Measurements from ENCODE around the gene NAA40. TPM values are rescaled to one million over a fixed set of nuclear protein-coding genes. Genes with fewer than 3 reads are reported as not detected.

The NAA40 gene
- polyA plus RNA-seq, 1 donor, result 22.0 TPM

DNA sequence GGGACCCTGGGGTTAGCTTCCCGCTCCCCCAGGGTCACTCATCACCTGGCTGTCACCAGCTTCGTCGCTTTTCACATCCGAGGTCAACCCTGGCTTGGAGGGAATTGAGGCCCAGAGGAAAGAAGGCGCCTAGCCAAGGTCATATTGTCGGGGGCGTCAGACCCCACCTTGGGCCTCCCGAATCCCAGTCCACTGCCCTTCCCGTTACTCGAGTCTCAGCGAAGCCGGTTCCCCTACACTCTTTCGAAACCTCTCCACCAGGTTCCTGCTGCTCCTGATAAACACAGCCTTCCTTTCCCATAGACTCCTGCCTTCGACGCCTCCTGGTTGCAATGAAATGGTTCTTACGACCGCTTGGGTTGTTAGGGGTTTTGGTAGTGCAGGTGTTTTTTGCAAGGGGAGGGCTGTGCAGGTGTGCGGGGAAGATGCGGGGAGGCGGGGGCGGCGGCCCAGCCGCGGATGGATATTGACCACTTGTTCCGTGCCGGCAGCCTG, 642 bp downstream of the NAA40 start:
- Histone ChIP-seq H3K4me1 (ENCODE audit: control insufficient read depth, insufficient read depth, low read length) (peaks cover 13% of the 10 kb centered on the region), H3K27me3 (ENCODE audit: control insufficient read depth, insufficient read depth, low read length) (no peaks in the 10 kb centered on the region), H3K4me3 (ENCODE audit: low read length) (peak overlapping the region; percentile 63), H3K27ac (ENCODE audit: low read length) (peak overlapping the region; percentile 49), H3K36me3 (ENCODE audit: control insufficient read depth, insufficient read depth, low read length) (no peaks in the 10 kb centered on the region), H3K9me3 (ENCODE audit: control insufficient read depth, low read depth, low read length) (no peaks in the 10 kb centered on the region)
- DNase-seq, result peak in 1 of 2 donors; percentile 63
- no CpG with 5 or more reads among the region's 26 CpGs for WGBS (ENCODE audit: insufficient coverage, low lambda C conversion rate)

DNA sequence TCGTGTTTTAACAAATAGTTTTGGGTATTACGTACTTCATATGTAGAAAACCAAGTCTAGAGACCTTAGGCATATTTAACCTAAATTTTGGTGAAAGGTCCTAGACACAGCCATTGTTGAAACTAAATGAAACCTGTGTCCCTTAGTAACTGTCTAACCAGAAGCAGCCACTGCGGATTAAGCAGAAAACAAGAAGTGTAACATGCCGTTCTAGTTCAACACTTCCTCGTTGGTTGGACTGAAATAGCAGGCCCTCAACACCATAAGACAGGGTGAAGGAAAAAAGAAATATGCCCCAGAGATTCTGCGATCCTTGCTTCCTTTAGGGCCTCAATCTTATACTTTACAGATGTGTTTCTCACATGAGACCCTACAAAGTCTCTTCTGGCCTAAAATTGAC, 2.0 kb downstream of the NAA40 start:
- H3K27ac ChIP-seq (ENCODE audit: low read length), result no peak overlapping the region
- H3K36me3 ChIP-seq (ENCODE audit: control insufficient read depth, insufficient read depth, low read length), result no peaks in the 10 kb centered on the region
- peaks cover 22% of the 10 kb centered on the region for H3K4me1 ChIP-seq (ENCODE audit: control insufficient read depth, insufficient read depth, low read length)
- H3K27me3 ChIP-seq (ENCODE audit: control insufficient read depth, insufficient read depth, low read length), result no peaks in the 10 kb centered on the region
- 100% methylated on average over 2 of the region's 6 CpGs for WGBS (ENCODE audit: insufficient coverage, low lambda C conversion rate)
- no peak for DNase-seq
- H3K9me3 ChIP-seq (ENCODE audit: control insufficient read depth, low read depth, low read length), result no peaks in the 10 kb centered on the region
- H3K4me3 ChIP-seq (ENCODE audit: low read length), result no peak overlapping the region

DNA sequence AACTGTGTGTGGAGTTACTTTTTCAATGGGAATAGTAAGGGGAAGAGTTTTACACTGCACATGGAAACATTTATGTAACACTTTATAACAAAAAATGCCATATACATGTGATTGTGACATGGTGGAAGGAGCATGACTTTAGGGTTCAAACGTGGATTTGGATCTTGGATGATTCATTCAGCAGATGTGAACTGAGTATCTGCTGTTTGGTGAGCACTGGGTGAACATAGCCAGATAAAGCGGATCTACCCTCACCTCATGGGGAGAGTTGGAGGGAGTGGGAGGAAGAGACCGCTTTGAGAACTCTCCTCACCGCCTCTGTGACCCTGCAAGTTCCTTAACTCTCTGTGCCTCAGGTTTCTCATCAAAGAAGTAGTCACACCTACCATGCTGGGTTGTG, 3.1 kb downstream of the NAA40 start:
- 100% methylated on average over 1 of the region's 4 CpGs for WGBS (ENCODE audit: insufficient coverage, low lambda C conversion rate)
- no peak for DNase-seq
- Histone ChIP-seq H3K27ac (ENCODE audit: low read length) (no peak overlapping the region), H3K4me1 (ENCODE audit: control insufficient read depth, insufficient read depth, low read length) (peaks cover 22% of the 10 kb centered on the region), H3K9me3 (ENCODE audit: control insufficient read depth, low read depth, low read length) (no peaks in the 10 kb centered on the region), H3K4me3 (ENCODE audit: low read length) (no peak overlapping the region), H3K27me3 (ENCODE audit: control insufficient read depth, insufficient read depth, low read length) (no peaks in the 10 kb centered on the region), H3K36me3 (ENCODE audit: control insufficient read depth, insufficient read depth, low read length) (peaks cover 10% of the 10 kb centered on the region)

DNA sequence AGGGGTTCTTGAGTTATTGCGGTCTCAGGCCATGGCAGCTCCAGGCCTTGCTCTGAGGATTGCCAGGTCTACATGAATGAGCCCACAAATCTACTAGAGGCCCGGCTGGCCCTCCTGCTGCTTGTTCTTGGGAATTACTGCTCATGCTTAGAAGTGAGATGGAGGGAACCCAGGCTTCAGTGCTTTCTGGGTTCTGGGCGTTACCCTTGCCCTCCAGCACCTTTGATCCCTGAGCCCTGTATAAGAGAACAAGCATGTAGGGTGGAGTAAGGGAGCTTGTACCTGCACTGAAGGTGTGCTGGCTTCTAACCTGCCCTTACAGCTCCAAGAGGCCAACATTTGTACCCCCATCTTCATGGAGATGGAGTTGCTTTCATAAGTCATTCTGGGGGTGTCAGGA, 4.0 kb downstream of the NAA40 start:
- Histone ChIP-seq H3K27me3 (ENCODE audit: control insufficient read depth, insufficient read depth, low read length) (no peaks in the 10 kb centered on the region), H3K27ac (ENCODE audit: low read length) (no peak overlapping the region), H3K4me3 (ENCODE audit: low read length) (no peak overlapping the region), H3K9me3 (ENCODE audit: control insufficient read depth, low read depth, low read length) (no peaks in the 10 kb centered on the region), H3K36me3 (ENCODE audit: control insufficient read depth, insufficient read depth, low read length) (peaks cover 17% of the 10 kb centered on the region), H3K4me1 (ENCODE audit: control insufficient read depth, insufficient read depth, low read length) (peaks cover 22% of the 10 kb centered on the region)
- peak; percentile 27 to 48 for DNase-seq
- no CpG with 5 or more reads among the region's 3 CpGs for WGBS (ENCODE audit: insufficient coverage, low lambda C conversion rate)

DNA sequence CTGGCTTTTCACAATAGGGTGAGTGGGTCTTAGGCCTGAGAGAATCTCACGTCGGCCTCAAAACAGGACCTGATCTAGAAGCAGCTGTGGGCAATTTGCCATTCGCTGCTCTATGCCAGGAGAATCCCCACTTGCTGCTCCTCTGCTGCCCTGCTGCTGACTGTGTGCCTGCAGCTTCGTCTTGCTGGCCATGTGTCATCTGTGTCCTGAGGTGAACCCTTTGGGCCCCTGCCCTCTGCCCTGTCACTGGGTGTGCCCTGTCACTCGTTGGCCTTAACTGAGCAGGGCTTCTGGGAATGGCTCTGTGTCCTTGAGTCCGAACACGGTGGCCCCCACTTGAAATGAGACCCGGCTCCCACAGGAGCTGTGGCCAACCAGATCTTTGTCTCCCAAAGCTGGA, 6.2 kb downstream of the NAA40 start:
- H3K9me3 ChIP-seq (ENCODE audit: control insufficient read depth, low read depth, low read length), result no peaks in the 10 kb centered on the region
- peaks cover 22% of the 10 kb centered on the region for H3K4me1 ChIP-seq (ENCODE audit: control insufficient read depth, insufficient read depth, low read length)
- H3K4me3 ChIP-seq (ENCODE audit: low read length), result no peak overlapping the region
- no CpG with 5 or more reads among the region's 8 CpGs for WGBS (ENCODE audit: insufficient coverage, low lambda C conversion rate)
- peak; percentile 33 to 63 for DNase-seq
- H3K36me3 ChIP-seq (ENCODE audit: control insufficient read depth, insufficient read depth, low read length), result peaks cover 24% of the 10 kb centered on the region
- peak overlapping the region; percentile 14 for H3K27ac ChIP-seq (ENCODE audit: low read length)
- no peaks in the 10 kb centered on the region for H3K27me3 ChIP-seq (ENCODE audit: control insufficient read depth, insufficient read depth, low read length)

DNA sequence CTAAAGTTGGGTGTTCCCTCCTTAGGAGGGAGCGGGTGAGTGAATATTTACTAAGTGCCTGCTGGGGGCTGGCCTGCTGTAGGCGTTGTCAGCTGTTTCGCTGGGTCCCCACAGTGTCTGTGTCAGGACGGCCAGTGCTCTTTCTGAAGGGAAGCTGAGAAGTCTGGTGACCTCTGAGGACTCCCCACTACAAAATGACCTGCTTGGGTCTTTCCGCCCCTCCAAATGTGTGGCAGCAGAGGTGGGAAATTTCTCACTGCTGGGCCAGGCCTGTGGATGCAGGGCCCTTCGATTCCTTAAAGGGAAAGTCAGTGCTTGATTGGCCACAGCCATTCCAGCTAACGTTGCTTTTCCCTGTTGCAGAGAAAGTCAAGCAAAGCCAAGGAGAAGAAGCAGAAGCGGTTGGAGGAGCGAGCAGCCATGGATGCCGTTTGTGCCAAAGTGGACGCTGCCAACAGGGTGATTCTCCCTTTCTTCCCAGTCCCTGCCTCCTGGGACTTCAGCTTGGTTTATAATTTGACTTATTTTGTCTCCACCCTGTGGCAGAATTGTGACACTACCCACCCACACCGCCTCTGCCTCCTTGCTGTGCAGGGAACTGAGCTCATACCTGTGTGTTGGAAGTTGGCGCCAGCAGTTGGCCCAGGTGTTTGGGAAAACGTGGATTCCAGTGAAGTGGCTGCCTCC, 6.8 kb downstream of the NAA40 start:
- H3K4me1 ChIP-seq (ENCODE audit: control insufficient read depth, insufficient read depth, low read length), result peaks cover 22% of the 10 kb centered on the region
- peak; percentile 57 to 72 for DNase-seq
- peak overlapping the region; percentile 14 for H3K27ac ChIP-seq (ENCODE audit: low read length)
- peaks cover 27% of the 10 kb centered on the region for H3K36me3 ChIP-seq (ENCODE audit: control insufficient read depth, insufficient read depth, low read length)
- WGBS (ENCODE audit: insufficient coverage, low lambda C conversion rate), result no CpG with 5 or more reads among the region's 14 CpGs
- no peaks in the 10 kb centered on the region for H3K27me3 ChIP-seq (ENCODE audit: control insufficient read depth, insufficient read depth, low read length)
- no peaks in the 10 kb centered on the region for H3K9me3 ChIP-seq (ENCODE audit: control insufficient read depth, low read depth, low read length)
- no peak overlapping the region for H3K4me3 ChIP-seq (ENCODE audit: low read length)

DNA sequence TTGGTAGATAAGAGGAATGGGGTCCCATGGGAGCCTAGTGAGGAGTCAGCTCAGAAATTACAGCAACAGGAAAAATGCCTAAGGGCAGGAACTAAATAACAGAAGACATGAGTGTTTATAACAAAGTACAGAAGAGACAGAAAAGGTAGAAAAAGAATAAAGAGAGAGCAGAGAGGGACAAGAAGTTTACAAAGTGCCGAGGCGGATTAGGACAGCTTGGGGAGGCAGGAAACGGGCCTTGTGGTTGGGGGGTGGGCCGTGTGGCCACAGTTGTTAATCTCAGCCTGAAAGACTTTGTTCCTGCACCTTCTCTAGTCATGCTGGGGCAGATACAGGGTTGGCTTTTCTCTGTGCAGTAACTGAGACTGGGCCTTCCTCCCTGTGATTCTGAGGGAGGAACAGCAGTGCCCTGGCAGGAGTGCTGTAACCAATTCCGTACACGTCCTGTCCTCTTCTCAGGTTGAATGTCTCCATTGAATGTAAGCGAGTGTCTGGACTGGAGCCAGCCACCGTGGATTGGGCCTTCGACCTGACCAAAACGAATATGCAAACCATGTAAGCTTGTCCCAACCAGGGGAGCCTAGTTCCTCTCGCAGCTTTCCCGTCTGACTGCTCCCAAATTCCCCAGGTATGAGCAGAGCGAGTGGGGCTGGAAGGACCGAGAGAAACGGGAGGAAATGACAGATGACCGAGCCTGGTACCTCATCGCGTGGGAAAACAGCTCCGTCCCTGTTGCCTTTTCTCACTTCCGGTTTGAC, 13.2 kb downstream of the NAA40 start:
- Histone ChIP-seq H3K4me3 (ENCODE audit: low read length) (no peak overlapping the region), H3K27ac (ENCODE audit: low read length) (no peak overlapping the region), H3K27me3 (ENCODE audit: control insufficient read depth, insufficient read depth, low read length) (no peaks in the 10 kb centered on the region), H3K4me1 (ENCODE audit: control insufficient read depth, insufficient read depth, low read length) (no peaks in the 10 kb centered on the region), H3K36me3 (ENCODE audit: control insufficient read depth, insufficient read depth, low read length) (peaks cover 58% of the 10 kb centered on the region), H3K9me3 (ENCODE audit: control insufficient read depth, low read depth, low read length) (no peaks in the 10 kb centered on the region)
- DNase-seq, result no peak
- no CpG with 5 or more reads among the region's 20 CpGs for WGBS (ENCODE audit: insufficient coverage, low lambda C conversion rate)

DNA sequence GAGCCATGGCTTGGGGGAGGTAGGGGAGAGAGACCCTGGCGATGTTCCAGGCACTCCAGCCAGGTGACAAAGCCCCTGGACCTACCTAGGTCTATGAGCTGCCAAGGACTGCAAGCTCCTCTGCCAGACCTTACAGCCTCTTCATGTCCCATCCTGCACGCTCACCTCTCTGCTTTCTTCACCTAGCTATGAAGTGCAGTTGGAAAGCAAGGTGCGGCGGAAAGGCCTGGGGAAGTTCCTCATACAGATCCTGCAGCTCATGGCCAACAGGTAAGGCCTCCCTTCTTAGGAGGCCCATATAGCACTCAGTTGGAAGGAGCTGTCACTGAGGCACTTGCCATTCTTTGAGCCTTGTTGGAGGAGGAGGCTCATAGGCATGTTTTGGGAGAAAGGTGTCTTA, 13.8 kb downstream of the NAA40 start:
- DNase-seq, result no peak
- H3K36me3 ChIP-seq (ENCODE audit: control insufficient read depth, insufficient read depth, low read length), result peaks cover 52% of the 10 kb centered on the region
- no peaks in the 10 kb centered on the region for H3K27me3 ChIP-seq (ENCODE audit: control insufficient read depth, insufficient read depth, low read length)
- H3K4me1 ChIP-seq (ENCODE audit: control insufficient read depth, insufficient read depth, low read length), result no peaks in the 10 kb centered on the region
- no peak overlapping the region for H3K27ac ChIP-seq (ENCODE audit: low read length)
- WGBS (ENCODE audit: insufficient coverage, low lambda C conversion rate), result no CpG with 5 or more reads among the region's 4 CpGs
- H3K4me3 ChIP-seq (ENCODE audit: low read length), result no peak overlapping the region
- no peaks in the 10 kb centered on the region for H3K9me3 ChIP-seq (ENCODE audit: control insufficient read depth, low read depth, low read length)

DNA sequence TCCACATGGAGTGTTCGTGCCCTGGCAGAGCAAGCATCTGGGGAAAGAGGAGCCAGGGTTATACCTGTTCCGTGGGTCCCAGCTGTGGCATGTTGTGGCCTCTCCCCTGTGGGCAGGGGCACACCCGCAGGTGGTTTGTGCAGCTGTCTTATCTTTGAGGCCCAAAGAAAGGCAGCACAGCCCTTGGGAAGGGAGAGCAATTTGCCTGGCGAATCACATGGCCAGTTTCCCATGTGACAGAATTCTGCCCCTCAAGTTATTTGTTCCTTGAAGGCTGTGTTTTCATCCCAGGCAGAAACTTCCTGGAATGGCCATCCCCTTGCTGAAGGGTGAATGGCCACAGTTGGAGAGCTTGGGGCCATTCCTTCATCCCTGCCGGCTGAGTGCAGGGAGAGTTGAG, 19.2 kb downstream of the NAA40 start:
- H3K36me3 ChIP-seq (ENCODE audit: control insufficient read depth, insufficient read depth, low read length), result peaks cover 31% of the 10 kb centered on the region
- no peaks in the 10 kb centered on the region for H3K9me3 ChIP-seq (ENCODE audit: control insufficient read depth, low read depth, low read length)
- H3K27ac ChIP-seq (ENCODE audit: low read length), result no peak overlapping the region
- WGBS (ENCODE audit: insufficient coverage, low lambda C conversion rate), result no CpG with 5 or more reads among the region's 5 CpGs
- H3K4me3 ChIP-seq (ENCODE audit: low read length), result no peak overlapping the region
- peak in 1 of 2 donors; percentile 37 for DNase-seq
- H3K27me3 ChIP-seq (ENCODE audit: control insufficient read depth, insufficient read depth, low read length), result no peaks in the 10 kb centered on the region
- peaks cover 24% of the 10 kb centered on the region for H3K4me1 ChIP-seq (ENCODE audit: control insufficient read depth, insufficient read depth, low read length)

DNA sequence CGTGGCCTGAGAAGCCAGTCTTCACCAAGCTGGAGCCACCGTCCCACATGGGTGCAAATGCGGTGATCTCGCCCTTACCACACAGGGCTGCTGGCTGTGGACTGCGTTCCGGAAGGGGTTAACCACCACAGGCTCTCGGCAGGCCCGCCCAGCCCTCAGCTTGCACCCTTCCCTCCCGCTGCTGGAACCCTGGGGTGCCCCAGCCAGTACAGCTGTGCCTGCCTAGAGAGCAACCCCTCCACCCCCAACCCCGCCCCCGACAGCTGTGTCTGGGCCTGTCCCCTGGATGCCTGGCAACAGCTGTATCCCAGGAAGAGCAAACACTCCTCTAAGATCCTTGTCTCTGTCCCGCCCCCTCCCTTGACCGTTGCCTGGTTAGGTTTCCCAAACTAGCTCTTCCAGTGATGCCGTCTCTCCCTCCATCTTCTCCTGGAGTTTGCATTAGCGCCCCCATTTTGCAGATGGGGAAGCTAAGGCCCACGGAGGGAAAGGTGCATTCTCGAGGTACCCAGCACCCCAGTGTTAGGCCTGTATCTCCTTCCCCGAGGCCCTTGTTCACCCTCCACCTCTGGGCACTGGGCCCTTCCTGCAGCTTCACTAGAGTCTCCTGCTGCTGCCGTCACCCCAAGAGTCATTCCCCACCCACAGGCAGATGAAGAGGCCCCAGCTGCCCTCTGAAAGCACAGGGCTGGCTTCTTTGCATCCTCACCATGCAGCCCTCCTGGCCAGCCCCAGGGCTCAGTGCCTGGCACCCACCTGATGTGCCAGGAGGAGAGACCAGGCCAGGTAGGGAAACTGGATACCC, 23.0 kb downstream of the NAA40 start:
- DNase-seq, result peak; percentile 25 to 55
- WGBS (ENCODE audit: insufficient coverage, low lambda C conversion rate), result no CpG with 5 or more reads among the region's 19 CpGs
- H3K4me3 ChIP-seq (ENCODE audit: low read length), result no peak overlapping the region

More for the DNA sequence above, 23.0 kb downstream of the NAA40 start:
- Histone ChIP-seq H3K4me1 (ENCODE audit: control insufficient read depth, insufficient read depth, low read length) (peaks cover 24% of the 10 kb centered on the region), H3K36me3 (ENCODE audit: control insufficient read depth, insufficient read depth, low read length) (no peaks in the 10 kb centered on the region), H3K9me3 (ENCODE audit: control insufficient read depth, low read depth, low read length) (no peaks in the 10 kb centered on the region), H3K27me3 (ENCODE audit: control insufficient read depth, insufficient read depth, low read length) (no peaks in the 10 kb centered on the region), H3K27ac (ENCODE audit: low read length) (no peak overlapping the region)
